HPDE6-E6E7 (cell line): ENCODE results near the gene HSPA9.

Experiments
- DNase-seq: peaks from one replicate; pipeline ENCODE4 v3.0.0; 2011; ENCODE audit warnings: missing footprints; ENCODE audit errors: extremely low spot score

Gene HSPA9

GRCh38 chr5:138575194-138576015 lies at the start of gene HSPA9:
HSPA9 (minus strand) TSS chr5:138575401; CDS start chr5:138575318, 83 bp downstream.
- peak; percentile 99 for DNase-seq

GRCh38 chr5:138623053-138623452 lies 47.9 kb upstream of the HSPA9 start:
- DNase-seq: no peak

GRCh38 chr5:138622051-138622450 lies 46.9 kb upstream of the HSPA9 start:
- no peak for DNase-seq

GRCh38 chr5:138620663-138621224 lies 45.5 kb upstream of the HSPA9 start:
- no peak for DNase-seq

GRCh38 chr5:138616508-138616907 lies 41.3 kb upstream of the HSPA9 start:
- DNase-seq: no peak

- DNase-seq: no peak
These were observed 40.3 kb upstream of the HSPA9 start for GRCh38 chr5:138615461-138615860.

GRCh38 chr5:138611678-138612218 lies 36.5 kb upstream of the HSPA9 start:
- no peak for DNase-seq

GRCh38 chr5:138610918-138611677 lies 35.9 kb upstream of the HSPA9 start:
- no peak for DNase-seq

- DNase-seq: no peak
These were observed 35.3 kb upstream of the HSPA9 start for GRCh38 chr5:138610415-138610917.

GRCh38 chr5:138606378-138607064 lies 31.3 kb upstream of the HSPA9 start:
- no peak for DNase-seq

GRCh38 chr5:138605254-138605972 lies 30.2 kb upstream of the HSPA9 start:
- no peak for DNase-seq

GRCh38 chr5:138604176-138604785 lies 29.1 kb upstream of the HSPA9 start:
- DNase-seq: no peak

- no peak for DNase-seq
These were observed 28.2 kb upstream of the HSPA9 start for GRCh38 chr5:138603249-138603920.

- DNase-seq: no peak
These were observed 27.3 kb upstream of the HSPA9 start for GRCh38 chr5:138602371-138603000.

GRCh38 chr5:138601444-138601843 lies 26.2 kb upstream of the HSPA9 start:
- no peak for DNase-seq

GRCh38 chr5:138600446-138600845 lies 25.2 kb upstream of the HSPA9 start:
- no peak for DNase-seq

GRCh38 chr5:138597661-138598400 lies 22.6 kb upstream of the HSPA9 start:
- DNase-seq: no peak

- no peak for DNase-seq
These were observed 21.1 kb upstream of the HSPA9 start for GRCh38 chr5:138596105-138596881.
